CMK (cell line): ENCODE data around the gene CAMK2N2.
"Not testable (repeated sequence)": the region's sequence is repeated elsewhere in the genome, so short reads cannot be mapped to it uniquely, and the experiment has no call there.

Experiments
- DNase-seq: peaks from one replicate; pipeline ENCODE4 v3.0.0-alpha.2; 2010; ENCODE audit warnings: low read depth

The CAMK2N2 gene

DNA sequence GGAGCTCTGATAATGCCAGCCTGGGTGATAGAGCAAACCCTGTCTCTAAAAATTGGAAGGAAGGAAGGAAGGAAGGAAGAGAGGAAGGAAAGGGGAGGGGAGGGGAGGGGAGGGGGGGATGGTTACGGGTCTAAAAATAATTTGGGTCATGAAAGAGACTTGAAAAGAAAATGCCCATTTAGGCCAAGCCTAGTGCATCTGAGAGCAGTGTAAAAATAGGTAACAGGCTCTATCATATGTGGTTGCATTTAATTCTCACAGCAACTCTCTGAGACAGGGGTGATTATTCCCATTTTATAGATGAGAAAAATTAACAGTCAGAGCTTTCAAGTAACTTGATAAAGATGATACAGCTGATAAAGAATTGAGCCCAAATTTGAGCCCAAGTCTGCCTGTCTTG is 10.9 kb upstream of the CAMK2N2 start:
- no peak for DNase-seq

DNA sequence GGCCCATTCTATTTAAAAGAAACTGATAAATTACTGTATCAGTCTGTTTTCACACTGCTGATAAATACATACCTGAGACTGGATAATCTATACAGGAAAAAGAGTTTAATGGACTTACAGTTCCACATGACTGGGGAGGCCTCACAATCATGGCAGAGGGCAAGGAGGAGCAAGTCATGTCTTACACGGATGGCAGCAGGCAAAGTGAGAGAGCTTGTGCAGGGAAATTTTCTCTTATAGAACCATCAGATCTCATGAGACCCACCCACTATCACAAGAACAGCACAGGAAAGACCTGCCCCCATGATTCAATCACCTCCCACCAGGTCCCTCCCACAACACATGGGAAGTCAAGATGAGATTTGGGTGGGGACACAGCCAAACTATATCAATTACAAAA is 5.9 kb upstream of the CAMK2N2 start:
- DNase-seq: not testable (repeated sequence)

DNA sequence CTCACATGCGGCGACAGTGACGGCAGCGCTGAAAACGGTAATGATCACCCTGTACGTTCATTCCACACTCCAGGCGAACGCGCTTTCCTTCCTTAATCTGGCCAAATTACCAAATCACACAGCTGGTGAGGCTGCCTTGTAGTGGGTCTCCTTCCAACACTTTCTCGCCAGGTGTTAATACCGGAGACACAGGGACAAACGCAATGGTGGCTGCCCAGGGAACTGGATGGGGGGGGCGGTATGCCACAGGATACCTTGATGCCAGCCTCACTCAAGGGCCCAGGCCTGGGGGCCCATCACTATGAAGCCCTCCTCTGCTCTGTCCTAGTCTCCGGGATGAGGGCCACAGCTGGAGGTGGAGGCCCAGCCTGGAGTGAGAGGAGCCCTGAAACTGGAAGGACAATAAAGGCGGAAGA is 1.4 kb upstream of the CAMK2N2 start:
- DNase-seq: no peak

DNA sequence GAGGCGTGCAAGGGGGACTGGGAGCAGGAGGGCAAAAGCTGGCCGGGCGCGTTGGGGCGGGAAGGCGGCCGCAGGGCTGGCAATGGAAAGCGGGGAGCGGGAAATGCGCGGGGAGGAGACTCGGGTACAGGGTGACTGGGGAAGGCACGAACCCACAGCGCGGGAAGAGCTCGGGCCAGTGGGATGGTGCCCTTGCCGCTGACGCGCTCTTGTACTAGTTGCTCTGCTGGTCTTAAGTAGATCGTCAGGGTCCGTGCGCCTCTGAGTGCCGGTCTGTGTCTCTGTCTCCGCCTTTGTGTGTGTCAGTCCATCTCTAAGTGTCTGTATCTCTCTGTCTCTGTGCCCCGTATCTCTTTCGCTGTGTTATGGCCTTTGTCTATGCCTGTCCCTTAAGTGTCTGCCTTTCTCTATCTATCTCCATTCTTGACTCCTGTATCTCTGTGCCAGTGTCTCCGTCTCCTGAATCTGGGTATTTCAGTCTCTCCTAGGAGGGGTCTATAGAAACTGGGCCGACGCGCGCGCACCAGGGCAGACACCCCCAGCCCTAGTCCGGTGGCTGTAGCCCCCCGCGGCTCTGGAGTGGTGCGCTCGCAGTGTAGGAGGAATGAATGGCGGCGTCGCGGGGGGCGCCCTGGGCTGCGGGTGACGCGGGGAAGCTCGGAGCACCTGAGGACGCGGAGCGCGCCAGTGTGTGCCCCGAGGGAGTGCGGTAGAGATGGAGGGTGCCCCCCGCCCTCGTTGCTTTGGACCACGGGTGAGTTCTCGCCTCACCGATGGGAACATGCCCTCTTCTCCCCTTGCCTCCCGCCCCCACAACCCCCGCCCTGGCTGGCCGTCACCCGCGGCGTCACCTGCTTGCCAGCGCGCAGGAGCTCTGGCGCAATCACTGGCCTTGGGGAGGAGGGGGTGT is 756 bp upstream of the CAMK2N2 start:
- DNase-seq: no peak

DNA sequence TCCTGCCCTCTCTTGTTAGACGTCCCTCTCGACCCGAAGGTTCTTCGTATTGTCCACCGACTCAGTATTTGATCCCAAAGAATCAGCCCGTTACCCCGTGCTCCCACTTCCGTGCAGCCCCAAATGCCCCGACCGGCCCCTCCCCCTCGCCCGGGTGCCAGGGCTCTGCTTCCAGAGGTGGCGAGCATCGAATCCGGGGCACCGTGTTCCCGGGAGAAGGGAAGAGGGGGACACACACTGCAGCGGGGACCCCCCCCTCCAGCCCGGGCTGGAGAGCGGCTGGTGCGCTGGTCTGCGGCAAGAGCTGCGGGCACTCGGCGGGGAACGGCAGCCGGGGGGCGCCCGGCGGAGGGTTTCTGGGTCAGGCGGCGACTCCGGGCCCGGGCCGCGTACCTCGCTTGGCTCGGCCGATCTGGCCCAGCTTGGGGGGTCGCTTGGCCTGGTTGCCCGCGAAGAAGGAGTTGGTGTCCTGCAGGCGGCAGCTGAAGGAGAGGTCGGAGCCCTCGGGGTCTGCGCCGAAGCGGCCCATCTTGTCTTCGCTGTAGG is 556 bp downstream of the CAMK2N2 start:
- DNase-seq: no peak

DNA sequence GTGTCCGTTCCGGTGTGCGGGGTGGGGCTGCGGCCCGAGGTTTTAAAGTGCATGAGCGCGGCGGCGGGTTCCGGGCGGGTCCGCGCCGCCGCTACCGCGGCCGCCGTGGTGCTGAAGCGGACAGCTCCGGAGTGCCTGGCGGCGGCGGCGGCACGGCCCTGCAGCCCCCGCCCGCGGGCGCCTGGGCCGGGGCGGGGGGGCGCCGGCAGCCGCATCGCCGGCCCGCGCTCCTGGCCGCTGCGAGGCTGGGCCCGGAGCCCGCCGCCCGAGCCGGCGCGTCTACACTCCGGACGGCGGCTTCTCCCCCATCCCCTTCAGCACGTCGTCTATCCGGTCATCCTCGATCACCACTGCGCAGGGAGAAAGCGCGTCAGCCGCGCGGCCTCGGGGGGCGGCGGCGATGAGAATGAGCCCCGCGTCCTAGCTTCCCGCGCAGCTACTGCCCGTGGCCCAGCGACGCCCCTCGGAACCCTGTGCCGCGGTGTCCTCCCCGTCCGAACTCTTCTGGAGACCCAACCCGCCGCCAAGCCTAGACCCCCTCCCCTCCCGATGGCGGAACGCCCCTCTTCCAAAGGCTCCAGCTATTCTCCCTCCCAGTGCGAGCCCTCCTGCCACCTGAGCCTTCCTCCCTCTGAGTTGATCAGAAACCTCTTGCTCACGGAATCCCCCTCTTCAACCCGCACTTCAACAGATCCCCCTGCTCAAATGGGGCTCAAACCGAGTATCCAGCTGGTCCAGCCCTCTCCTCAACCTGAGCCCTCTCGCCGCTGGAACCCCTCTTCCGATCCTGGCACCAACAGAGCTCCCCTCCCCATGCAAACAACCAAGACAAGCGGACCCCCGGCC is 1.3 kb downstream of the CAMK2N2 start:
- DNase-seq: no peak

DNA sequence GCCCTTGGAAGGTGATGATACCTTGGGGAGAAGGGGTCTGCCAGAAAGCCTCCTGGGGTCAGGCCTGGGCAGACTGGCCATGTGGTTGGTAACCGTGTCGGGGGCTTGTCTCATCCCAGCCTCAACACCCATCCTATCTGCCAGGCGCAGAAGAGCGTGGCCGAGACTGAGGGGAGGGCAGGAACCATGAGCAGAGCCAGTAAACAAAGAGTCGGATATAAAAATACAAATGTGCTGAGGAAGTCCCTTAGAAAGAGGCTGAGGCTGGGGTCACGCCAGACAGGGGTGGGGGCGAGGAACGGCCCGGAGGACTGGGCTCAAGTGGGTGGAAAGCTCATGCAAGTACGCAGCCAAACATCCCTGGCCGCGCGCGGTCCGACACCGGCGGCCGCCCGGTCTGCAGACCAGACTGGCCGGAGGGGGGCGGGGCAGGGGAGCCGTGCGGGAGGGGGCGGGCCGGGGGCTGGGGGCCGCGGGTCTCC is 1.9 kb downstream of the CAMK2N2 start:
- no peak for DNase-seq

DNA sequence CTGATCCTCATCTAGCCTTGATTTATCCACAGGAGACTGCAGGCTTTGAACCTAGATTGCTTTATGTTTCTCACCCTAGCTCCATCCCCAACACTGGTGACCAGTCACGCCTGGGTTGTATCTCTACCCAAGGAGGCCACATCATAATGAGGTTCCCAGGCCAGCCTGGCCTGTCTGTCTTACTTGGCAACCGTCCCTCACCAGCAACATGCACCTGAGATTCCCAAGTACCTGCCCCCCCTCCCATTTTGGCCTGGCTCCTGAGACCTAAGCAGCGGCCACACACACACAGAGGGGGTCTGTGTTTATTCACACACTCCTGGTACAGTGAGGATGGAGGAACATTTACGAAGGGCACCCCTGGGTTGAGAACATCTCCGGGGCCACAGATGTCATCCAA is 2.4 kb downstream of the CAMK2N2 start:
- DNase-seq: no peak

DNA sequence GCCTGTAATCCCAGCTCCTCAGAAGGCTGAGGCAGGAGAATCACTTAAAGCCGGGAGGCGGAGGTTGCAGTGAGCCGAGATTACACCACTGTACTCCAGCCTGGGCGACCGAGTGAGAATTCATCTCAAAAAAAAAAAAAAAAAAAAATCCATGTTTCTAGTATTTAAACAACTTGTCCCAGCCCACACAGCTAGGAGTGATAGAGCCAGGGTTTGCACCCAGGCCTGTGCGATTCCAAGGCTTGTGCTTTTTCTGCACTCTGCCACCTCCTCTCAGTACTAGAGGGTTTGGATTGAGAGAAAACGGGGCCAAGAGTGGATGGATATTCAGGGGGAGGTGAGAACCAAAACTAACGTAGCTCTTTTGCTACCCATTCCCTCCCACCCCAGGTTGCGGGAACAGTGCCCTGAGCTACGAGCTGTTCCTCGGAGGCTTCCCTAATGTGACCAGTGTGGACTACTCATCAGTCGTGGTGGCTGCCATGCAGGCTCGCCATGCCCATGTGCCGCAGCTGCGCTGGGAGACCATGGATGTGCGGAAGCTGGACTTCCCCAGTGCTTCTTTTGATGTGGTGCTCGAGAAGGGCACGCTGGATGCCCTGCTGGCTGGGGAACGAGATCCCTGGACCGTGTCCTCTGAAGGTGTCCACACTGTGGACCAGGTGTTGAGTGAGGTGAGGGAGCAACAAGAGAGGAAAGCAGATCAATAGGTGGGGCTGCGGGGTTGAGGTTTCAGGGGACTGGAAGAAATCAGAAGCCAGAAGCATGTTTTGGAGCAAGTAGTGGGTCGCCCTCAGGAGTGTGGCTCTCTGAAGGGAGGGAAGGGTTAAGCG is 4.1 kb downstream of the CAMK2N2 start:
- DNase-seq: no peak

DNA sequence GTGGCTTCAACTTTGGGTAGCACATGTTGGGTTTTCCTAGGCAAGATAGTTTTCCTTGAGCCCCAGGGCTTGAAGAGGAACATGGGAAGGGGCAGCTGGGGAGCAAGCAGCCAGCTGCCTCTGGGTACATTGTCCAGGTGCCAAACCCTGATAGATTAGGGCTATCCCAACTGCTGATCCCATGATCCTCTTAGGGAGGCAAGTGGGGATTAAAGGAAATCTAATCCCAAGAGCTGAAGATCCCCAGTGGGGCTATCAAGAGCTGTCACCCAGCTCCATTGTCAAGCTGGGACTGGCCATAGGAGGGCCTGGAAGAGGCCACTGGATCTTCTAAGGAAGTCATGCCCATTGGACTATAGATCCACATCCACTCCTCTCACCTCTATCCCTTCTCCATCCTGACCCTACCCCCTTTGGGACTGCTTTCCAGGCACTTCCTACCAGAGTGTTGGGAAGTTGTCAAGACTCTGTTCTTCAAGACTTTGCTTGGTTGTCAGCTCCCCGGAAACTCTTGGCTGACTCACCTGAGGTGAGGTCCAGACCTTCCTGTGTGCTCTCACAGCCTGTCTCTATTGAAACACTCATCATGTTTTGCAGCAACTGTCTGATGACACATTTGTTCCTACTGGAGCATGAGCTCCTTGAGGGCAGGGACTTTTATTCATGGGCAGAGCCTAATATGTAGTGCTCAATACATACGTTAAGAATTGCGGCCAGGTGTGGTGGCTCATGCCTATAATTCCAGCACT is 5.9 kb downstream of the CAMK2N2 start:
- no peak for DNase-seq

DNA sequence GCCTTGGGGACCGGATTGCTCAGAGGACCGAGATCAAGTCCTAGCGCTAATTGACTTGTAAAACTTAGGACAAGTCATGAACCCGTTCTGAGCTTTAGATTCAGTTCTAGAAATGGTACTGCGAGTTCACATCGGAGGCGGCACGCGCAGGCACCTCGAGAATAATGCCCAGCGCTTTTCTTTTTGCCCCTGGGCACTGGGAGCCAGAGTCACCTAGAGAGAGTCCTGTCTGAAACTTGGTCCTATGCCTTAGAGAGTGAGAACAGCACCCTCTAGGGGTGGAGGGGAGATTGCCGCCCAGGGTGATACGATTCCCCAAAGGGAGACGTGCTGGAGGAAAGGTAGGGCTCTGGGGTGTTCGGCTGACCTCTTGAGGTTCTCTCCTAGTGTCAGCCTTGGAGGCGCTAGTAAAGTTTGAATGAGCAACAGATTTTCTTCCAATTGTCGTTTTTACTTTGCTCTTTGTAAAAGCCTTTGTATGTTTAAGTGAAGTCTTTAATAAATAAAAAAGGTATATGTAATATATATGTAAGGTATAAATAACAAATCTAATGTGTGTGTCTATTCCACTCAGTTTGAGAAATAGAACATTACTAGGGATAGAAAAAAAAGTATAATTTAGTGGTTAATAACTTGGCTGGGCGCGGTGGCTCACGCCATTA is 11.1 kb downstream of the CAMK2N2 start:
- peak; percentile 81 for DNase-seq

DNA sequence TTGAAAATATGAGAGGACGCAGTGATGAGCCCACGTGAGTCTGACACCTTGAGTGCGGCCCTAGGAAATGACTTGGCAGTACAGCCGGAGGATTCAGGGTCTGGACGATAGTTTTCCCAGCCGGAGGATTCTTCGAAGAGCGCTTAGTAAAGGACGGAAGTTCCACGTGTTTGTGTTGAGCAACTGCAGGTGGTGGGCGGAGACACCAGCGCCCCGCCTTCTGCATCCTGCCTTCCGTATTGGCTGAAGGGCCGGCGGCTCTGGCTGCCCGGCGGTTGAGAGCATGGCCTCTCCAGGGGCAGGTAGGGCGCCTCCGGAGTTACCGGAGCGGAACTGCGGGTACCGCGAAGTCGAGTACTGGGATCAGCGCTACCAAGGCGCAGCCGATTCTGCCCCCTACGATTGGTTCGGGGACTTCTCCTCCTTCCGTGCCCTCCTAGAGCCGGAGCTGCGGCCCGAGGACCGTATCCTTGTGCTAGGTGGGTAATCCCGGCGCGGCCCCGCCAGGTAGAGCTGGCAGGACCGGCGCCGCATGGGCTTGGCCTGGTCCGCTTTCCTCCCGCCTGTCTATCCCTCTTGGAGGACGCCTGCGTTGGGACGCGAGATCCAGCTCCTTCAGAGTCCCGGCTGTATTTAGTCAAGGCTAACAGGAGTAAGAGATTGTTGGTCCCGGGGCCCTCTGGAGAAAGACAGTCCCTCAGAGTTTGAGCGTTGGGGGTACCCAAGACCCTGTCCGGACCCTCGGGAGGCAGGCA is 11.8 kb downstream of the CAMK2N2 start, which contains the start of gene EEF1AKMT4:
TSS of gene EEF1AKMT4 (plus strand) at position 261 of the 755 bp plus-strand sequence. CDS start at position 284, 23 bp downstream.
- DNase-seq: peak; percentile 86

DNA sequence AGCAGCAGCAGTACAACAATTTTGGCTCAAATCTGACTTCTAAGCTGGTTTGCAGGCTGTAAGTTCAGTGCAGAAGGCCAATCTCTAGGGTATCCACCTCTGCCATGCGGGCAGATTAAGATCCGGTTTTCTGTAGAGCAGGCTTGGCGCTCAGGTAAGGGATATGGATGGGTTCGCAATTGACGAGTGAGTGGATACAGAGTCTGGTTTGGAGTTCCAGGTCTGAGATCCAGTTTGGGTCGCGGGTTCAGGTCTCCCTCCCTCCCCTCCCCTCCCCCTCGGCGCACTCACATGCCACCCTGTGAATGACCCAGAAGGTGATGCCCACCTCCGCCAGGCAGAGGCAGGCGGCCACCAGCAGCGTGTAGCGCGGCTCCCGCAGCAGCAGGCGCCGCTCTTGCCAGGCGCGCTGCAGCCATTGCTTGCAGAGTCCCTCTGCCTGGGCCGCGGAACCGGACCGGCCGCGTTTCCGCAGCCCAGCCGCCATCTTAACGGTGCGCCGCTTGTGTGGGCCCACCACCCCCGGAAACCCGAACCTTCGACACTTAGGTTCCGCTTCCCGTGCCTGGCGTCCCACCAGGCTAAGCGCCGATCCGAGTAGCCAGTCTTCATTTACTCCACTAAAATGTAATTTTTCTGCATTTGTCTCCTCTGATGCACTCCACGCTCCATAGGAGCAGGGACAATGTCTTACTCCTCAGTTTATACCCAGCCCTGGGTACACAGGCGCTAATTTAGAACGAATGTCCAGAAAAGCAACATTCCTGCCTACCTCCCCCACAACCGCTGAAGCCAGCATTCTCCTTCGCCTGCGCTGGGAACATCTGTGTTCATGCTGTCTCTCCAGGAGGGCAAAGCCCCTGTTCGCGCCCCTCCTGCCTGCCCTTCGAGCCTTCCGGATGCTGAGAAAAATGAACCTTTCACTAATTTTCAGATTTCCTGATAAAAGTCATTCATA is 12.6 kb downstream of the CAMK2N2 start, which contains the start of gene ALG3:
TSS of gene ALG3 (minus strand) at position 509 of the 958 bp plus-strand sequence. CDS start at position 487, 22 bp downstream.
- DNase-seq: peak; percentile 70

DNA sequence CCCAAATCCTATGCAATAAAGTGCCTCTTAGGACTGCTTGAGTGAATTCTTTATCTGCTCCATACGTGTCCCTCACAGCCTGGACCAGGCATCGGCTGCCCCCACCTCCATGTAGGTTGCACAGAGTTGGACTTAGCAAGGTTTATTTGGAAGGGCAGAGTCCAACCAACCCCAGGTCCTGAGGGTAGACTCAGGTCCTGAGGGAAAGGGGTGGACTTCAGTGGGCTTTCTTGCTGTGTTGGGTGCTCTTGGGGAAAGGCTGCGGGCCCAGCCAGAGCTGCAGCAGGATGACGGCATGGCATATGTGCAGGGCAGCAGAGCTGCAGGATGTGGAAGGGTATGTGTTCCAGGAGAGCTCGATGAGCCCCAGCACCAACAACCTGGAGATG is 19.1 kb downstream of the CAMK2N2 start:
- no peak for DNase-seq

DNA sequence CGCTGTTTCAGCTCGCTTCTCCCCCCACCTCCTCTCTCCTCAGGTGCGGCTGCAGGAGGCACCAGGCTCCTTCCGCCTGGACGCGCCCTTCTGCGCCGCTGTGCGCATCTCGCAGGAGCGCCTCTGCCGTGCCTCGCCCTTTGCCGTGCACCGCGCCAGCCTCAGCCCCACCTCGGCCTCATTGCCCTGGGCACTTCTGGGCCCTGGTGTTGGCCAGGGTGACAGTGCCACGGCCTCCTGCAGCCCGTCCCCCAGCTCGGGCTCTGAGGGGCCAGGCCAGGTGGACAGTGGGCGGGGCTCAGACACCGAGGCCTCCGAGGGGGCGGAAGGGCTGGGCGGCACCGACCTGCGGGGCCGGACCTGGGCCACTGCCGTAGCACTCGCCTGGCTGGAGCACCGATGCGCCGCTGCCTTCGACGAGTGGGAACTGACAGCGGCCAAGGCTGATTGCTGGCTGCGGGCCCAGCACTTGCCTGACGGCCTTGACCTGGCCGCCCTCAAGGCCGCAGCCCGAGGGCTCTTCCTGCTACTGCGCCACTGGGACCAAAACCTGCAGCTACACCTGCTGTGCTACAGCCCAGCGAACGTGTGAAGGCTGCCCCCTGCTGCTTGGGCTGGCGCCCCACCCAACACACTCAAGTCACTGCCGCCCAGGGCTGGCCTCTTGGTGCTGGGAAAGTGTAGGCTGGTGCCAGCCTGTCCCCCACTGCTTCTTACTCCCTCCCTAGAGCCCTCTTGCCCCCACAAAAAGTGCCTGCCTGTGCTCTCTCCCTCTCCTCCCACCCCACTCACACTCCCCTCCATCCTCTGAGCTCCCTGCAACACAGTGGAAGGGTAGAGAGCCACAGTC is 19.7 kb downstream of the CAMK2N2 start:
- DNase-seq: no peak

DNA sequence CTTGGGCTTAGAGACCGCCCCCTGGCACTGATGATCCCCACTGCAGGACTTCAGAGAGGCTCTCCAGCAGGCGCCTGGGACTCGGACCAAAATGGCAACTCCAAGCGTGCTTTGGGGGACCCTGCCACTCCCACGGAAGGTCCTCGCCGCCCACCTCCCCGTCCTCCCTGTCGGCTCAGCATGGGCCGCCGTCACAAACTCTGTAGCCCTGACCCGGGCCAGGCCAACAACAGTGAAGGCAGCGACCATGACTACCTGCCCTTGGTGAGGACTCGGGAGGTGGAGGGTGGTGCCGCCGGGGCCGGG is 20.3 kb downstream of the CAMK2N2 start:
- no peak for DNase-seq

DNA sequence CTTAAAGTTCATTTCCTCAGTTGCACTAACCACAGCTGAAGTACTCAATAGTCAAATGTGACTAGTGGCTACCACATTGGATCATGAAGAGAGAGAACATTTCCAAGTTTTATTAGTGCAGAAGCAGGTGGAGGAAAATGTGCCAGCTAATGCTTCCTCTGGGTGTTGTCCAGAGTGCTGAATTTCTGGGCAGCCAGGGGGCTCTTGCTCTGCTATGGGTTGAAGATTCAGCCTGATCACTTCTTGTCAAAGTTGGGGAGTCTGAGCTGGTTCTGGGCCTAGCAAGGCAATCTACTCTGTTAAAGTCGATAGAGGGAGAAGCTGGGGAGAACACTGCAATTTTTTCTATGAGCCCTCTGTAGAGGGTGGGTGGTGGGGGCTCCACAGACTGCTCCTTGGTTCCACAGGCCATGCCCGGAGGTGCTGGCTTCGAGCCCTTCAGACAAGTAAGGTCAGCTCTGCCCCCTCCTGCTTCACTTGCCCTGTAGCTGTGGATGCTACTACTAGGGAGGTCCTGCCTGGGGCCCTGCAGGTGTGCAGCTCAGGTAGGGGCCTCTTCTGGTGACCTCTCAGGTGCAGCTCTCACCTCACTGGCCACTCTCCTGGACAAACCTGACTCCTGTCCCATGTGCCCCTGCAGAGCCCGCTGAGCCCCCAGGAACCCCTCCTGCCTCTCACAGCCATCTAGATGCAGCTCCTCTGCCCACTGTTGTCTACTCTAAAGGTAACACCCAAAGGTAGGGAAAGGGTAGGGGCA is 20.8 kb downstream of the CAMK2N2 start:
- DNase-seq: no peak
